Esophagus muscularis mucosa (tissue), 4 donors: ENCODE measurements around the gene PCGF5. TPM values are rescaled to one million over a fixed set of nuclear protein-coding genes. Genes with fewer than 3 reads are reported as not detected.

Source experiments
- DNase-seq: peaks from one replicate; pipeline ENCODE4 v3.0.0-alpha.2; 2017; ENCODE audit errors: extremely low spot score
- H3K27ac ChIP-seq, 4 donors: fragments of 200-600 bp; sonication (generic); replicated peaks in 1 of 4; 1 replicate in 3 of 4; 2 replicates in 1 of 4; pipeline ENCODE4 v1.5.1; 2016 to 2019; ENCODE audit warnings: mild to moderate bottlenecking in 1 of 4
- H3K27me3 ChIP-seq, 4 donors: fragments of 200-600 bp; sonication (generic); one replicate each; pipeline versions ENCODE4 v1.5.1 to v1.6.0; 2016 to 2019
- H3K36me3 ChIP-seq, 4 donors: fragments of 200-600 bp; sonication (generic); one replicate each; pipeline ENCODE4 v1.5.1; 2016 to 2019
- H3K4me1 ChIP-seq, 4 donors: fragments of 200-600 bp; sonication (generic); one replicate each; pipeline ENCODE4 v1.5.1; 2016 to 2019
- H3K4me3 ChIP-seq, 4 donors: fragments of 200-600 bp; sonication (generic); 1 replicate in 2 of 4; 2 replicates in 2 of 4; pipeline ENCODE4 v1.5.1; 2016 to 2019; ENCODE audit warnings: mild to moderate bottlenecking in 4 of 4, moderate library complexity in 1 of 4
- H3K9me3 ChIP-seq, 4 donors: fragments of 200-600 bp; sonication (generic); 1 replicate in 3 of 4; 2 replicates in 1 of 4; pipeline ENCODE4 v1.5.1; 2016 to 2019
- CTCF ChIP-seq, 3 experiments: fragments of 200-600 bp in 2 of 3; fragments of 450-650 bp in 1 of 3; sonication (generic) in 2 of 3; IDR thresholded peaks; one replicate each; pipeline ENCODE4 v1.5.1; 2017 to 2019; ENCODE audit warnings: antibody characterized with exemption in 3 of 3, mild to moderate bottlenecking in 2 of 3, moderate library complexity in 1 of 3
- EP300 ChIP-seq: sonication (generic); formaldehyde crosslinking; IDR thresholded peaks from one replicate; pipeline ENCODE4 v1.6.1; 2017; ENCODE audit warnings: antibody characterized with exemption
- POLR2A ChIP-seq: fragments of 450-650 bp; IDR thresholded peaks from one replicate; pipeline ENCODE4 v1.6.1; 2017; ENCODE audit warnings: antibody characterized with exemption, moderate library complexity, mild to moderate bottlenecking, low read depth
- POLR2AphosphoS5 ChIP-seq, 2 donors: sonication (generic); formaldehyde crosslinking; IDR thresholded peaks; one replicate each; pipeline ENCODE4 v1.6.1; 2017; ENCODE audit warnings: antibody characterized with exemption in 2 of 2
- WGBS: methylation state at CpG from one replicate; pipeline ENCODE4 v1.1.5; 2018; 5-methylcytosine and 5-hydroxymethylcytosine counted together
- intact Hi-C: fragments of 100-400 bp; cut with DNase I; formaldehyde crosslinking; loops from one replicate; pipeline ENCODE4 v1.15.1; 2023
- total RNA-seq, 4 donors: library from RNA; depleted of rRNA; stranded (reverse); fragments of >200 nt; gene quantifications; one replicate each; pipeline versions ENCODE4 v1.1.0 to v1.2.1, GENCODE V29; 2016

The PCGF5 gene
- total RNA-seq, 4 donors from 2014 or later: 41.6 to 62.7 (median 52.6) TPM

GRCh38 chr10:91191584-91191919, 28.9 kb upstream of the PCGF5 start:
- Histone ChIP-seq H3K4me3 (no peak overlapping the region), H3K4me1 (peaks cover 28 to 34% (median 30%) of the 10 kb centered on the region in 4 donors), H3K27ac (peak overlapping the region in 1 of 4 donors; percentile 22), H3K27me3 (no peaks in the 10 kb centered on the region), H3K36me3 (no peaks in the 10 kb centered on the region), H3K9me3 (no peaks in the 10 kb centered on the region)
- DNase-seq: no peak
- intact Hi-C loops: no loop called here
- TF ChIP-seq POLR2A: no peak
- no peak for TF ChIP-seq EP300
- no peak for TF ChIP-seq CTCF (IDR thresholded peaks at IDR 0.05)
- no peak for TF ChIP-seq POLR2AphosphoS5 (IDR thresholded peaks at IDR 0.05)

DNA sequence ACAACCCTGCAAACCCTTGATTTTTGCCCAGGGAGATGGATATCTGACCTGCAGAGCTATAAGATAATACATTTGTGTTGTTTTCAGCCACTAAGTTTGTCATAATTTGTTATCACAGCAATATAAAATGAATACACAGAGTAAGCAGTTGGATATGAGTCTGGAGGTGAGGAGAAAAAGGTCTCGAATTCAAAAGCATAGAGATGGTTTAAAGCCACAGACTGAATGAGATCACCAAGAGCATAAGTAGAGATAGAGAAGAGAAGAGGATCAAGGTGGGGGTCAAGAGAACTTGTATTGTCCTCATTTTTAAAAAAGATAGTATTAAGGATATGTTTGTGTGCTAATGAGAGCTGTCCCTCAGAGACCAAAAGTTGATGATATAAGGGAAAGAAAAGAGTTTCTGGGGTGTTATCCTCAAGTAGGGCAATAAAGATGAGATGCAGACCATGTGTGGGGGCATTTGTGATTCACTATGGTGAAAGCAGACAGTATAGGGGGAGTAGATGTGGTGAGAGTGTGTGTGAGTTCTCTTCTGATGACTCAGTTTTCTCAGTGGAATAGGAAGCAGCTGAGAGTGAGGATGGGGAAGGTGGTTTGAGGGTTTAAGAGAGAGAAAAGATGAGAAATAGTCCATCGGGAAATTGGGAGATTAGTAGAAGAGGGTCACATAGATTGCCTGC, 25.8 kb upstream of the PCGF5 start:
- no peak for DNase-seq
- Histone ChIP-seq H3K4me3 (no peak overlapping the region), H3K9me3 (no peaks in the 10 kb centered on the region), H3K27ac (no peak overlapping the region), H3K27me3 (no peaks in the 10 kb centered on the region), H3K4me1 (peaks cover 47 to 56% (median 52%) of the 10 kb centered on the region in 4 donors), H3K36me3 (no peaks in the 10 kb centered on the region)
- WGBS: 83% methylated on average over 2 of the region's 2 CpGs
- intact Hi-C loops: no loop called here
- TF ChIP-seq POLR2AphosphoS5 (IDR thresholded peaks at IDR 0.05) (no peak), POLR2A (no peak), EP300 (no peak)

DNA sequence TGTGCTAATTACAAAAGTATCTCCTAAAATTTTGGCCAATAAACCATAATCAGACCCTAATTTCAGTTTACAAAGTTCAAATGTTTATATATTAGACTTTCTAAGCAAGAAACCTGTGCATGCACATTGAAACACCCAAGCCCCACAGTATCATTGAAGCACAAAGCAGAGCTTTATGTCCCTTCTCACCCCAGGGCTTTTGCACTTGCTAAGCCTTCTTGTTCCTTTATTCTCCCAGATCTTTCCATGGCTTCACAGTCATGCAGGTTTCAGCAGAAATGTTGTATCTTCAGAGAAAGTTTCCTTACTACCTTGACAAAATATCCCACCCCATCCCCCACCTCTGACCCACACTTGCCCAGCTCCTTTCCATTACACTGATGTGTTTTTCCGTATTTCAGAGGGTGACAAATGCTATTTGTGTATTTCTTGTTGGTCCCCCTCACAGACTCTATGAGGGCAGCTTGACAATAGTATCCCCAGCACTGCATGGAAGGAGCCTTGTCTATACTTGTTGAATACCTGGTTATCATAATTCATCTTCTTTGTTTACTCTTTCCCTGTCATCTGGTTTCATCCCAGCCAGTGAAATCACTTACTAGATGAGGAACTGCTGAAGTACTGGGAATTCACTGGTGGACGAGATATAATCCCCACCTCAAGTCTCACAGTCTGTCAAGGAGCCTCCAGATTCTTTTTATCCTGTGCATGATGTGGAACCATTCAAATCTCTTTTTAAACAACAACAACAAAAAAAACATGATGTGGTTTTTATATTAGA, 24.0 kb upstream of the PCGF5 start:
- H3K4me1 ChIP-seq: peaks cover 45 to 53% (median 48%) of the 10 kb centered on the region in 4 donors
- intact Hi-C loops: no loop called here
- no peak overlapping the region for H3K27ac ChIP-seq
- WGBS: 90% methylated on average over 2 of the region's 2 CpGs
- no peak for TF ChIP-seq POLR2AphosphoS5 (IDR thresholded peaks at IDR 0.05)
- TF ChIP-seq EP300: no peak
- no peak for TF ChIP-seq POLR2A
- no peak for TF ChIP-seq CTCF (IDR thresholded peaks at IDR 0.05)
- DNase-seq: no peak
- no peak overlapping the region for H3K4me3 ChIP-seq
- H3K36me3 ChIP-seq: no peaks in the 10 kb centered on the region
- no peaks in the 10 kb centered on the region for H3K9me3 ChIP-seq
- H3K27me3 ChIP-seq: no peaks in the 10 kb centered on the region

- no peak for DNase-seq
- no peak overlapping the region for H3K27ac ChIP-seq
- no peaks in the 10 kb centered on the region for H3K9me3 ChIP-seq
- intact Hi-C loops: no loop called here
- H3K4me3 ChIP-seq: no peak overlapping the region
- no peaks in the 10 kb centered on the region for H3K36me3 ChIP-seq
- H3K27me3 ChIP-seq: no peaks in the 10 kb centered on the region
- 83% methylated on average over 11 of the region's 12 CpGs for WGBS
- TF ChIP-seq CTCF (IDR thresholded peaks at IDR 0.05) (no peak), POLR2AphosphoS5 (IDR thresholded peaks at IDR 0.05) (no peak), EP300 (no peak), POLR2A (no peak)
- H3K4me1 ChIP-seq: peaks cover 38 to 53% (median 48%) of the 10 kb centered on the region in 4 donors
Observed at GRCh38 chr10:91197127-91197526, 23.3 kb upstream of the PCGF5 start.

GRCh38 chr10:91198781-91199180, 21.7 kb upstream of the PCGF5 start:
- no peaks in the 10 kb centered on the region for H3K36me3 ChIP-seq
- no peak for TF ChIP-seq CTCF (IDR thresholded peaks at IDR 0.05)
- no peak for TF ChIP-seq POLR2A
- TF ChIP-seq EP300: no peak
- peak; percentile 12 to 52 for TF ChIP-seq POLR2AphosphoS5 (IDR thresholded peaks at IDR 0.05)
- H3K4me3 ChIP-seq: no peak overlapping the region
- intact Hi-C loops: no loop called here
- no peaks in the 10 kb centered on the region for H3K27me3 ChIP-seq
- H3K9me3 ChIP-seq: no peaks in the 10 kb centered on the region
- no peak for DNase-seq
- peaks cover 38 to 58% (median 46%) of the 10 kb centered on the region in 4 donors for H3K4me1 ChIP-seq
- H3K27ac ChIP-seq: peak overlapping the region in 3 of 4 donors; percentile 32 to 55 (median 35)
- 45% methylated on average over 1 of the region's 1 CpG for WGBS
